GM12873 (cell line): ENCODE results near the gene CCDC136.

ENCODE experiments used
- TF ChIP-seq, protein P1 (sequence below): IDR thresholded peaks from 2 replicates; pipeline ENCODE4 v1.5.1; 2012; ENCODE audit warnings: low read depth, mild to moderate bottlenecking, moderate library complexity, low read length, control low read depth; ENCODE audit not compliant: insufficient read depth; ENCODE audit errors: missing control alignments

Gene CCDC136

DNA sequence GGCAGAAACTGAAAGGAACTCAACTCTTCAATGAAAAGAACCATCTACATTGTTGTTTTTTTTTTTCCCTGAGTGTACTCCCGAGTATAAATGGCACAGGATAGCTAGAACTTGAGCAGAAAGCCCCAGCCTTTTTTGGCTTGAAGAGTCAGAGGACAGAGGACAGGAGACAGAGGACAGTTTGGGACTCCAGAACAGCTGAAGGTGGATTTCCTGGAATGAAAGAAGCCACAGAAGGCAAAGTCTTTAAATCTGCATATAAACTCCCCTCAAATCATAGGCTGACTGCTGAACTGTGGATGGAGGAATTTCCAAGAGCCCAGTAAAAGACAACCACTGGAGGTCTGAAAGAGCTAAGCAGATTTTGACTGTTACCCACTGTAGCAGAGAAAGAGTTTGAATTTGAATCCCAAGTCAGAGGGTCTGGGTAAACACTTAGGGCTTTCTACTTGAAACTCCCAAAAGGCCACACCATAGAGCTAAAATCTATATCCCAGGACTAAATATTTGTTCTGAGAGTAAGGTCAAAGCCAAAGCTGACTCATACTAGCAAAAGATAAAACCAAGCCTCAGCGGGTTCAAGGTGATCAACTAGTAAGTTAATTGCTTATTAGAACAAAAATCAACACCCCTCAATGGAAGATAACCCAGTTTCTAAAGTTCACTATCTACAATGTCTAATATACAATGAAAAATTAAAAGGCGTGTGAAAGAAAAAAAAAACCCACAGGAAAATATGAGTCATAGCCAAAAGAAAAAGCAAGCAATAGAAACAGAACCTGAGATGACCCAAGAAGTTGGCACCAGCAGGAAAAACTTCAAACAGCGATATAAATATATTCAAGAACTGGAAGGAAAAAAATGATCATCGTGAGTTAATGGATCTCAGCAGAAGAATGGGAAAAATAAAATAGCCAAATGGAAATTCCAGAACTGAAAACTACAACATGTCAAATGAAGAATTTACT lies 14.3 kb upstream of the CCDC136 start:
- TF ChIP-seq, protein P1, sequence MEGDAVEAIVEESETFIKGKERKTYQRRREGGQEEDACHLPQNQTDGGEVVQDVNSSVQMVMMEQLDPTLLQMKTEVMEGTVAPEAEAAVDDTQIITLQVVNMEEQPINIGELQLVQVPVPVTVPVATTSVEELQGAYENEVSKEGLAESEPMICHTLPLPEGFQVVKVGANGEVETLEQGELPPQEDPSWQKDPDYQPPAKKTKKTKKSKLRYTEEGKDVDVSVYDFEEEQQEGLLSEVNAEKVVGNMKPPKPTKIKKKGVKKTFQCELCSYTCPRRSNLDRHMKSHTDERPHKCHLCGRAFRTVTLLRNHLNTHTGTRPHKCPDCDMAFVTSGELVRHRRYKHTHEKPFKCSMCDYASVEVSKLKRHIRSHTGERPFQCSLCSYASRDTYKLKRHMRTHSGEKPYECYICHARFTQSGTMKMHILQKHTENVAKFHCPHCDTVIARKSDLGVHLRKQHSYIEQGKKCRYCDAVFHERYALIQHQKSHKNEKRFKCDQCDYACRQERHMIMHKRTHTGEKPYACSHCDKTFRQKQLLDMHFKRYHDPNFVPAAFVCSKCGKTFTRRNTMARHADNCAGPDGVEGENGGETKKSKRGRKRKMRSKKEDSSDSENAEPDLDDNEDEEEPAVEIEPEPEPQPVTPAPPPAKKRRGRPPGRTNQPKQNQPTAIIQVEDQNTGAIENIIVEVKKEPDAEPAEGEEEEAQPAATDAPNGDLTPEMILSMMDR = no peak

GRCh38 chr7:128778946-128779345 lies 12.8 kb upstream of the CCDC136 start:
- TF ChIP-seq, protein P1 = no peak

GRCh38 chr7:128781126-128781525 lies 10.6 kb upstream of the CCDC136 start:
- TF ChIP-seq, protein P1 = no peak

DNA sequence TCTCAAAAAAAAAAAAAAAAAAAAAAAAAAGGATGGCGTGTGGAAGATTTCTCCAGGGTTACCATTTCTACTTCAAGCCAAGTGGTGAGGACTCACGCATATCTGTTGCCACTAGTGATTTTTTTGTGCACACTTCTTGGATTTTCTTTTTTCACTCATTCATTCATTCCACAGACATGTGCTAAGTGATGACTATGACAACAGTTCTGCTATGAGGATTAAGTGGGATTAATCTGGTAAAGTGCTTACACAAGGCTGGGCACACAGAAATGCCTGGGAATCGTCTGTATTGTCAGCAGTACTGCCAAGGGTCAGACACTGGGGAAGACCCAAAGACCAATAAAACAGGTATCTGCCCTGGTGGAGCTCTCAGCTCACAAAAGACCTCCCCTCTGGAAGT lies 9.9 kb upstream of the CCDC136 start:
- TF ChIP-seq, protein P1 = no peak

- TF ChIP-seq, protein P1 = no peak
These were observed 8.5 kb upstream of the CCDC136 start for GRCh38 chr7:128783143-128783861.

- TF ChIP-seq, protein P1 = no peak
These were observed 6.0 kb upstream of the CCDC136 start for GRCh38 chr7:128785738-128786137.
